H1 (cell line): ENCODE data around the gene STK32C. TPM values are rescaled to one million over a fixed set of nuclear protein-coding genes. Genes with fewer than 3 reads are reported as not detected.

Source experiments
- CTCF ChIA-PET: fragments of 300-600 bp; sonication (Branson Sonifier 250); formaldehyde crosslinking; loops from one replicate; lab custom pipeline; 2021; ENCODE audit not compliant: partially characterized antibody; lab: Charles Lee
- POLR2A ChIA-PET: fragments of 300-600 bp; sonication (Branson Sonifier 250); formaldehyde crosslinking; loops from one replicate; lab custom pipeline; 2021; ENCODE audit warnings: inconsistent platforms; ENCODE audit not compliant: partially characterized antibody; lab: Charles Lee
- DNase-seq, 2 experiments: peaks; one replicate each; pipeline versions ENCODE4 v3.0.0 to v3.0.0-alpha.2; 2010 to 2022; ENCODE audit warnings: low spot score in 2 of 2, low read depth in 1 of 2, mixed read lengths in 1 of 2
- FAIRE-seq: peaks from 2 replicates; lab custom pipeline; 2011; peaks lifted over from hg19 to GRCh38; lab: Jason Lieb, UNC
- H2AFZ ChIP-seq: 2 replicates; pipeline ENCODE4 v1.8.1; 2012; ENCODE audit warnings: low read length, inconsistent platforms
- H2AK5ac ChIP-seq: 2 replicates; pipeline ENCODE4 v1.6.1; 2013; ENCODE audit warnings: low read depth, low read length
- H2BK120ac ChIP-seq: replicated peaks from 2 replicates; pipeline ENCODE3; 2013; ENCODE audit warnings: low read depth, low read length, inconsistent platforms
- H2BK12ac ChIP-seq: 2 replicates; pipeline ENCODE4 v1.6.1; 2013; ENCODE audit warnings: low read depth, low read length
- H2BK15ac ChIP-seq: 2 replicates; pipeline ENCODE4 v1.6.1; 2013; ENCODE audit warnings: low read length
- H2BK20ac ChIP-seq: 2 replicates; pipeline ENCODE4 v1.6.1; 2013; ENCODE audit warnings: low read length
- H2BK5ac ChIP-seq: 2 replicates; pipeline ENCODE4 v1.6.1; 2013; ENCODE audit warnings: low read depth, low read length
- H3K14ac ChIP-seq: 2 replicates; pipeline ENCODE4 v1.6.1; 2013; ENCODE audit warnings: inconsistent platforms; ENCODE audit not compliant: insufficient read length
- H3K18ac ChIP-seq: 2 replicates; pipeline ENCODE4 v1.6.1; 2013; ENCODE audit warnings: low read length; ENCODE audit errors: extremely low read depth
- H3K23ac ChIP-seq: 2 replicates; pipeline ENCODE4 v1.6.1; 2013; ENCODE audit warnings: inconsistent platforms; ENCODE audit not compliant: insufficient read length
- H3K23me2 ChIP-seq: 2 replicates; pipeline ENCODE4 v1.6.1; 2013; ENCODE audit warnings: low read depth, low read length
- H3K27ac ChIP-seq: 2 replicates; pipeline ENCODE4 v1.6.1; 2011; ENCODE audit warnings: low read depth, low read length, inconsistent platforms
- H3K27me3 ChIP-seq, 4 experiments: replicated peaks in 1 of 4; 1 replicate in 1 of 4; 2 replicates in 3 of 4; pipeline versions ENCODE4 v1.6.1 to v1.8.1; 2011 to 2013; ENCODE audit warnings: low read length in 3 of 4, mild to moderate bottlenecking in 3 of 4, inconsistent platforms in 2 of 4, mixed read lengths in 2 of 4, moderate library complexity in 1 of 4; ENCODE audit not compliant: control insufficient read depth in 3 of 4, insufficient read depth in 3 of 4; ENCODE audit errors: extremely low read depth in 1 of 4
- H3K36me3 ChIP-seq, 4 experiments: 2 replicates each; pipeline versions ENCODE4 v1.6.1 to v1.8.1; 2011 to 2013; ENCODE audit warnings: mild to moderate bottlenecking in 4 of 4, low read length in 3 of 4, moderate library complexity in 2 of 4, control low read depth in 1 of 4, inconsistent platforms in 1 of 4; ENCODE audit not compliant: insufficient read depth in 4 of 4, control insufficient read depth in 2 of 4
- H3K4ac ChIP-seq: replicated peaks from 2 replicates; pipeline ENCODE3; 2013; ENCODE audit warnings: low read length, low read depth, mixed read lengths, inconsistent platforms; ENCODE audit not compliant: insufficient read length
- H3K4me1 ChIP-seq, 4 experiments: replicated peaks in 1 of 4; 1 replicate in 1 of 4; 2 replicates in 3 of 4; pipeline versions ENCODE4 v1.6.1 to v1.8.1; 2011 to 2013; ENCODE audit warnings: low read length in 3 of 4, inconsistent platforms in 2 of 4, mixed read lengths in 1 of 4; ENCODE audit not compliant: insufficient read depth in 4 of 4, control insufficient read depth in 3 of 4
- H3K4me2 ChIP-seq, 2 experiments: 2 replicates each; pipeline versions ENCODE4 v1.6.1 to v1.8.1; 2011 to 2013; ENCODE audit warnings: low read depth in 2 of 2, low read length in 2 of 2, control low read depth in 1 of 2, inconsistent platforms in 1 of 2, mild to moderate bottlenecking in 1 of 2; ENCODE audit not compliant: insufficient read depth in 1 of 2
- H3K4me3 ChIP-seq, 4 experiments: fragments of 200-600, 300-600 bp in 1 of 4; sonication (generic), shearing (Covaris generic), sonication (Bioruptor Twin) in 1 of 4; 2 replicates each; pipeline versions ENCODE4 v1.5.1 to v1.8.1; 2011 to 2016; ENCODE audit warnings: low read length in 4 of 4, low read depth in 3 of 4, control low read depth in 2 of 4, inconsistent platforms in 2 of 4, mild to moderate bottlenecking in 2 of 4, mixed read lengths in 1 of 4, moderate library complexity in 1 of 4; ENCODE audit not compliant: insufficient read depth in 2 of 4; ENCODE audit errors: extremely low read depth in 1 of 4
- H3K56ac ChIP-seq: replicated peaks from 2 replicates; pipeline ENCODE3; 2013; ENCODE audit warnings: low read depth, mild to moderate bottlenecking, mixed read lengths, low read length, inconsistent platforms; ENCODE audit not compliant: insufficient read length
- H3K79me1 ChIP-seq: 2 replicates; pipeline ENCODE4 v1.6.1; 2013; ENCODE audit warnings: low read depth, low read length, control low read depth
- H3K79me2 ChIP-seq, 2 experiments: 2 replicates each; pipeline versions ENCODE4 v1.6.1 to v1.8.1; 2012 to 2013; ENCODE audit warnings: low read length in 2 of 2, mild to moderate bottlenecking in 2 of 2, inconsistent platforms in 1 of 2; ENCODE audit not compliant: insufficient read depth in 2 of 2, control insufficient read depth in 1 of 2
- H3K9ac ChIP-seq, 4 experiments: replicated peaks in 1 of 4; 1 replicate in 1 of 4; 2 replicates in 3 of 4; pipeline versions ENCODE4 v1.6.1 to v1.8.1; 2011 to 2013; ENCODE audit warnings: low read depth in 3 of 4, low read length in 3 of 4, control low read depth in 2 of 4, mild to moderate bottlenecking in 2 of 4, moderate library complexity in 2 of 4, inconsistent platforms in 1 of 4; ENCODE audit errors: extremely low read depth in 1 of 4
- H3K9me3 ChIP-seq, 2 experiments: 2 replicates each; pipeline versions ENCODE4 v1.6.1 to v1.8.1; 2012 to 2013; ENCODE audit warnings: mild to moderate bottlenecking in 2 of 2, moderate library complexity in 2 of 2, control low read depth in 1 of 2, inconsistent platforms in 1 of 2, low read depth in 1 of 2, low read length in 1 of 2, mixed read lengths in 1 of 2; ENCODE audit not compliant: insufficient read depth in 2 of 2
- H4K20me1 ChIP-seq, 2 experiments: replicated peaks in 1 of 2; 2 replicates each; pipeline versions ENCODE3 to v1.8.1; 2011 to 2013; ENCODE audit warnings: inconsistent platforms in 2 of 2, low read length in 2 of 2, mild to moderate bottlenecking in 1 of 2; ENCODE audit not compliant: insufficient read depth in 2 of 2, control insufficient read depth in 1 of 2
- H4K5ac ChIP-seq: 2 replicates; pipeline ENCODE4 v1.6.1; 2013; ENCODE audit warnings: low read length, low read depth, mixed read lengths, inconsistent platforms; ENCODE audit not compliant: insufficient read length
- H4K8ac ChIP-seq: 2 replicates; pipeline ENCODE4 v1.8.0; 2013; ENCODE audit warnings: mild to moderate bottlenecking, moderate library complexity, low read length, inconsistent platforms; ENCODE audit not compliant: insufficient read depth; ENCODE audit errors: extremely low read depth
- H4K91ac ChIP-seq: replicated peaks from 2 replicates; pipeline ENCODE3; 2013; ENCODE audit warnings: low read length, mixed read lengths, inconsistent platforms; ENCODE audit not compliant: insufficient read length
- CEBPB ChIP-seq: IDR thresholded peaks from 2 replicates; pipeline ENCODE4 v1.6.1; 2012; ENCODE audit warnings: low read depth, low read length
- GABPA ChIP-seq: IDR thresholded peaks from 2 replicates; pipeline ENCODE4 v1.6.1; 2011; ENCODE audit warnings: mild to moderate bottlenecking, low read length, moderate library complexity, borderline replicate concordance; ENCODE audit not compliant: insufficient read depth
- RNF2 ChIP-seq: fragments of 200-900, 300-1000 bp; sonication (generic); IDR thresholded peaks from 2 replicates; pipeline ENCODE4 v1.7.1; 2016; ENCODE audit warnings: borderline replicate concordance, low read depth, mild to moderate bottlenecking, antibody characterized with exemption, low read length; ENCODE audit not compliant: poor library complexity, severe bottlenecking; ENCODE audit errors: missing control alignments
- SIRT6 ChIP-seq: IDR thresholded peaks from one replicate; pipeline ENCODE4 v1.7.1; 2012; ENCODE audit warnings: low read length, inconsistent platforms
- TAF7 ChIP-seq: optimal IDR thresholded peaks from 2 replicates; pipeline ENCODE3; 2011; ENCODE audit warnings: low read depth, mild to moderate bottlenecking, inconsistent platforms, low read length, moderate library complexity, borderline replicate concordance
- WGBS, 2 experiments: shearing (Covaris generic) in 1 of 2; methylation state at CpG; one replicate each; pipeline versions ENCODE4 v1.1.6 to v1.1.7; 2013 to 2015; ENCODE audit warnings: low lambda C conversion rate in 2 of 2, mixed read lengths in 2 of 2, inconsistent platforms in 1 of 2, low coverage in 1 of 2, missing lambda C conversion rate in 1 of 2; ENCODE audit not compliant: insufficient replicate concordance in 2 of 2, insufficient coverage in 1 of 2, insufficient read length in 1 of 2; ENCODE audit errors: extremely low coverage in 1 of 2, missing lambda C conversion rate in 1 of 2; 5-methylcytosine and 5-hydroxymethylcytosine counted together
- polyA plus RNA-seq, 7 experiments: library from polyadenylated mRNA; depleted of rRNA in 3 of 7; stranded (reverse) in 5 of 7; unstranded in 2 of 7; fragments of >200 nt in 5 of 7; fragments of 200-250 nt in 2 of 7; gene quantifications; 1 replicate in 5 of 7; 2 replicates in 1 of 7; 4 replicates in 1 of 7; pipeline versions ENCODE4 v1.2.1 to v1.2.3, GENCODE V29; 2011 to 2013; ENCODE audit warnings: missing spikeins in 2 of 7, mixed read lengths in 2 of 7
- total RNA-seq: library from RNA; stranded (reverse); fragmentation: NEBNext Ultra II Directional; extraction: Animal tissue kit (Norgen Biotek cat#: 25700); gene quantifications from 2 replicates; pipeline ENCODE4 v1.2.1, GENCODE V29; 2021

The STK32C gene
- total and polyA plus RNA-seq, 2 of the 8 experiments (the other 6 are each of a cell fraction or from before 2014, with no cell fraction given) = 10.6 to 15.6 TPM

DNA sequence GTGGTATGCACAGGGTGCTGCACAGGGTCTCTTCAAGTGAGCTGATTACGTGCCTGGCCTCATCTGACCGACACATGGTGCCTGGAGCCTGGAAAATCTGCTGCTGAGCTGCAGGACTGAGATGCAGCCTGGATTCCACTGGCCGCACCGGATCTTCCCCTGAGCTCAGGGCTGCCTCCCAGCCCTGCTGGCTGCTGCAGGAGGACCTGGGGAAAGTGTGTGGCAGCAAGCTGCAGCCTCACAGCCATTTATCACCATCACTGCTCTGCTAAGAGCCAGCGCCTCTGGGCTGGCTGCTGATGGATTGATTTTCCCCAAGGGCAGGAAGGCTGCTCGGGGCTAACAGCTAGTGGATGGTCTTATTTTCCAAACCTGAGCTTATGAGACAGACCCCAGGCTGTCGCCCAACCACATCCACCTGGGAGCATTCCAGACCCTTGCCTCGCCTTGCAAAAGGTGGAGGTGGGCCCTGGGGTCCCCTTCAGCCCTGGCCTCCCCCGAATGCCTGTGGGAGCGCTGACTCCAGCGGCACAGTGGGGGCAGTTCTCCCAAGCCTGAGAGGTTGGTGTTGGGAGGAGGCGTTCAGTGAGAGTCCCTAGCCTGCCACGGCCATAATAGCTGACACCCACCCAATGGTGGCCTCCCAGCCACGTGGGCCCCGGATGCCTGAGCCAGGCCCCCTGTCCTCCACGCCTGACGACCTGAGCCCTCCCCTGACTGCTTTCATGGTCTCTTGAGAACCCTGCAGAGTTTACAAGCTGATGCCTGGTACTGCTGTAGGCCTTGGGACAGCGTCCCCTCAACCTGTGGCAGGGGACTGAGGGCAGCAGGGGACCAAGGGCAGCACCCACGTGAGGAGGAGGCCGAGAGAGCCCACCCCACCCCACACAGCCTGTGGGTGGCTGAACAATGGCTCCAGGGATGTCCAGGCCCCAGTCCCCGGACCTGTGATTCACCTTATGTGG is 38.2 kb downstream of the STK32C start:
- Histone ChIP-seq H3K79me1 (no peaks in the 10 kb centered on the region; the same call in 1 of the 2 replicates), H2AK5ac (no peak overlapping the region), H2BK20ac (no peak overlapping the region), H3K9ac (no peak overlapping the region), H3K4me1 (peaks cover 0 to 5% (median 0%) of the 10 kb centered on the region in 4 experiments; a peak in 1 of 7 replicates), H3K36me3 (no peaks in the 10 kb centered on the region; a peak in 1 of 8 replicates), H2BK12ac (no peak overlapping the region), H3K14ac (no peak overlapping the region)
- WGBS, 2 experiments = 88% methylated on average over 21 of the region's 21 CpGs; no CpG with 5 or more reads in 1 of the 2 experiments
- TF ChIP-seq TAF7 (no peak), RNF2 (no peak), SIRT6 (no peak), CEBPB (no peak), GABPA (no peak)
- TF ChIP-seq, all 59 proteins: peak for 0
- DNase-seq (no peak), FAIRE-seq (no peak)
- no peaks in the 10 kb centered on the region; a peak in 1 of 7 replicates for H3K27me3 ChIP-seq
- H3K9me3 ChIP-seq = peaks cover 4 to 8% of the 10 kb centered on the region in 2 experiments; a peak in 1 of 4 replicates
- no peak overlapping the region for H4K8ac ChIP-seq
- H3K56ac ChIP-seq = no peak overlapping the region
- no peak overlapping the region for H3K4ac ChIP-seq
- H3K27ac ChIP-seq = no peak overlapping the region
- no peak overlapping the region for H2BK15ac ChIP-seq
- H3K4me2 ChIP-seq = no peak overlapping the region
- H4K91ac ChIP-seq = no peak overlapping the region
- H3K18ac ChIP-seq = no peak overlapping the region
- no peak overlapping the region for H3K4me3 ChIP-seq
- no peak overlapping the region for H3K23ac ChIP-seq
- no peak overlapping the region for H2BK120ac ChIP-seq
- no peak overlapping the region for H2AFZ ChIP-seq
- CTCF ChIA-PET = interaction anchor here (0.9 to 1.6 kb wide), 3 partner anchors 11 to 83 kb away, joined by 3 to 4 read pairs (median 4); no protein-coding TSS in a partner anchor
- no peaks in the 10 kb centered on the region for H3K23me2 ChIP-seq
- no peak overlapping the region for H4K5ac ChIP-seq
- no peaks in the 10 kb centered on the region for H3K79me2 ChIP-seq
- POLR2A ChIA-PET = no interaction called here
- peaks cover 0 to 3% of the 10 kb centered on the region in 2 experiments for H4K20me1 ChIP-seq
- H2BK5ac ChIP-seq = no peak overlapping the region
